ENCODE measurements around the gene BCL7A. TPM values are rescaled to one million over a fixed set of nuclear protein-coding genes. Genes with fewer than 3 reads are reported as not detected.

Gene BCL7A
- total and polyA plus RNA-seq, 10 of the 15 experiments (the other 5 are each of a cell fraction or from before 2014, with no cell fraction given) = 0.37 to 17.2 (median 11.7) TPM

DNA sequence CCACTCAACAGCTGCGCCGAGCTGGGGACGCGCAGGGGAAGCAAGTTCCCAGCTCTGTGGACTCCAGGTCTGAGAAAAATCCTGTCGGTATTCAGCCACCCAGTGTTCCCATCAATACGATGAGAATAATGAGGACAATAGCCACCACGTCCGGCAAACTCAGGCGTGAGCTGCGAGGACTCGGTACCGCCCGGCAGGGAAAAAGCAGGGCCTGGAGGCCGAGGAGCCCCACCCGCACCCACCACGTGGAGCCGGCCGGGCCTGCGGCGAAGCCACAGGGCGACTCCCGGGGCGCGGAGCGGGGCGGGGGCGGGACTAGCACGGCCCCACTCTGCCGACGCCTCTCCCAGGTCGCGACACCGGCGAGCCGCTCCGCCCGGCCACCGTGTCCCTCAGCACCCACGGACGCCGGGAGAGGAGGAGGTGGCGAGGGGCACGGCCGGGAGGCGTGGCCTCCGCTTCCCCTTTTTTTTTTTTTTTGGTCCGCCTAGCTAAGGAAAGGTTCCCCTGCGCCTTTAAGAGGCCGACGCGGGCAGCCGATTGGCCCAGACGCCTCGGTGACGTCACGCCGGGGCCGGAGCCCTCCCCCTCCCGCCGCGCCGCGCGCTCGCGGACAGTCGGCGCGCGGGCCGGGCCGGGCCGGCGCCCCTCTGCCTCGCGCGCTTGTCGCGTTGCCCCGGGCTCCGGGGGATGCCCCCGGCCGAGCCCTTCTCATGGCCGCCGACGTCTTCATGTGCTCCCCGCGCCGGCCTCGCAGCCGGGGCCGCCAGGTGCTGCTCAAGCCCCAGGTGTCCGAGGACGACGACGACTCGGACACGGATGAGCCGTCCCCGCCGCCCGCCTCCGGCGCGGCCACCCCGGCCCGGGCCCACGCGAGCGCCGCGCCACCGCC is 56.7 kb downstream of the BCL7A start, which contains the start of gene MLXIP (continued):
- TF ChIP-seq, protein P1, sequence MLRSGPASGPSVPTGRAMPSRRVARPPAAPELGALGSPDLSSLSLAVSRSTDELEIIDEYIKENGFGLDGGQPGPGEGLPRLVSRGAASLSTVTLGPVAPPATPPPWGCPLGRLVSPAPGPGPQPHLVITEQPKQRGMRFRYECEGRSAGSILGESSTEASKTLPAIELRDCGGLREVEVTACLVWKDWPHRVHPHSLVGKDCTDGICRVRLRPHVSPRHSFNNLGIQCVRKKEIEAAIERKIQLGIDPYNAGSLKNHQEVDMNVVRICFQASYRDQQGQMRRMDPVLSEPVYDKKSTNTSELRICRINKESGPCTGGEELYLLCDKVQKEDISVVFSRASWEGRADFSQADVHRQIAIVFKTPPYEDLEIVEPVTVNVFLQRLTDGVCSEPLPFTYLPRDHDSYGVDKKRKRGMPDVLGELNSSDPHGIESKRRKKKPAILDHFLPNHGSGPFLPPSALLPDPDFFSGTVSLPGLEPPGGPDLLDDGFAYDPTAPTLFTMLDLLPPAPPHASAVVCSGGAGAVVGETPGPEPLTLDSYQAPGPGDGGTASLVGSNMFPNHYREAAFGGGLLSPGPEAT (IDR thresholded peaks at IDR 0.05; ENCODE audit: low read depth) = no peak
- TF ChIP-seq POLR2AphosphoS2 (IDR thresholded peaks at IDR 0.05; ENCODE audit: low read depth, low read length) = no peak
- TF ChIP-seq RB1 (IDR thresholded peaks at IDR 0.05; ENCODE audit: borderline replicate concordance) = peak; percentile 75; the same call in 1 of the 2 replicates
- TF ChIP-seq ZNF217 (IDR thresholded peaks at IDR 0.05) = no peak
- TF ChIP-seq POLR2AphosphoS5 (IDR thresholded peaks at IDR 0.05; ENCODE audit: low read length) = peak; percentile 36; the same call in 1 of the 2 replicates
- TF ChIP-seq, protein P2, sequence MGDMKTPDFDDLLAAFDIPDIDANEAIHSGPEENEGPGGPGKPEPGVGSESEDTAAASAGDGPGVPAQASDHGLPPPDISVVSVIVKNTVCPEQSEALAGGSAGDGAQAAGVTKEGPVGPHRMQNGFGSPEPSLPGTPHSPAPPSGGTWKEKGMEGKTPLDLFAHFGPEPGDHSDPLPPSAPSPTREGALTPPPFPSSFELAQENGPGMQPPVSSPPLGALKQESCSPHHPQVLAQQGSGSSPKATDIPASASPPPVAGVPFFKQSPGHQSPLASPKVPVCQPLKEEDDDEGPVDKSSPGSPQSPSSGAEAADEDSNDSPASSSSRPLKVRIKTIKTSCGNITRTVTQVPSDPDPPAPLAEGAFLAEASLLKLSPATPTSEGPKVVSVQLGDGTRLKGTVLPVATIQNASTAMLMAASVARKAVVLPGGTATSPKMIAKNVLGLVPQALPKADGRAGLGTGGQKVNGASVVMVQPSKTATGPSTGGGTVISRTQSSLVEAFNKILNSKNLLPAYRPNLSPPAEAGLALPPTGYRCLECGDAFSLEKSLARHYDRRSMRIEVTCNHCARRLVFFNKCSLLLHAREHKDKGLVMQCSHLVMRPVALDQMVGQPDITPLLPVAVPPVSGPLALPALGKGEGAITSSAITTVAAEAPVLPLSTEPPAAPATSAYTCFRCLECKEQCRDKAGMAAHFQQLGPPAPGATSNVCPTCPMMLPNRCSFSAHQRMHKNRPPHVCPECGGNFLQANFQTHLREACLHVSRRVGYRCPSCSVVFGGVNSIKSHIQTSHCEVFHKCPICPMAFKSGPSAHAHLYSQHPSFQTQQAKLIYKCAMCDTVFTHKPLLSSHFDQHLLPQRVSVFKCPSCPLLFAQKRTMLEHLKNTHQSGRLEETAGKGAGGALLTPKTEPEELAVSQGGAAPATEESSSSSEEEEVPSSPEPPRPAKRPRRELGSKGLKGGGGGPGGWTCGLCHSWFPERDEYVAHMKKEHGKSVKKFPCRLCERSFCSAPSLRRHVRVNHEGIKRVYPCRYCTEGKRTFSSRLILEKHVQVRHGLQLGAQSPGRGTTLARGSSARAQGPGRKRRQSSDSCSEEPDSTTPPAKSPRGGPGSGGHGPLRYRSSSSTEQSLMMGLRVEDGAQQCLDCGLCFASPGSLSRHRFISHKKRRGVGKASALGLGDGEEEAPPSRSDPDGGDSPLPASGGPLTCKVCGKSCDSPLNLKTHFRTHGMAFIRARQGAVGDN (IDR thresholded peaks at IDR 0.05) = peak; percentile 61
- TF ChIP-seq TAF1 (IDR thresholded peaks at IDR 0.05; ENCODE audit: borderline replicate concordance, low read depth, low read length) = peak; percentile 37; the same call in 1 of the 2 replicates
- TF ChIP-seq RAD51 (IDR thresholded peaks at IDR 0.05) = no peak
- TF ChIP-seq RELA (IDR thresholded peaks at IDR 0.05; ENCODE audit: borderline replicate concordance, partially characterized antibody) = no peak
- peak; percentile 59; the same call in 1 of the 2 replicates for TF ChIP-seq GATAD2B (conservative IDR thresholded peaks at IDR 0.05; ENCODE audit: low read depth)
- no peak for TF ChIP-seq SMAD5 (IDR thresholded peaks at IDR 0.05; ENCODE audit: low read depth)
- TF ChIP-seq LARP7 (IDR thresholded peaks at IDR 0.05) = peak; percentile 86
- no peak for TF ChIP-seq MTA3 (IDR thresholded peaks at IDR 0.05; ENCODE audit: borderline replicate concordance, low read length)
- TF ChIP-seq, protein P3, sequence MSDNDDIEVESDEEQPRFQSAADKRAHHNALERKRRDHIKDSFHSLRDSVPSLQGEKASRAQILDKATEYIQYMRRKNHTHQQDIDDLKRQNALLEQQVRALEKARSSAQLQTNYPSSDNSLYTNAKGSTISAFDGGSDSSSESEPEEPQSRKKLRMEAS (IDR thresholded peaks at IDR 0.05; ENCODE audit: low read depth, low read length) = peak; percentile 88
- TF ChIP-seq, protein P4, sequence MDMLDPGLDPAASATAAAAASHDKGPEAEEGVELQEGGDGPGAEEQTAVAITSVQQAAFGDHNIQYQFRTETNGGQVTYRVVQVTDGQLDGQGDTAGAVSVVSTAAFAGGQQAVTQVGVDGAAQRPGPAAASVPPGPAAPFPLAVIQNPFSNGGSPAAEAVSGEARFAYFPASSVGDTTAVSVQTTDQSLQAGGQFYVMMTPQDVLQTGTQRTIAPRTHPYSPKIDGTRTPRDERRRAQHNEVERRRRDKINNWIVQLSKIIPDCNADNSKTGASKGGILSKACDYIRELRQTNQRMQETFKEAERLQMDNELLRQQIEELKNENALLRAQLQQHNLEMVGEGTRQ (IDR thresholded peaks at IDR 0.05; ENCODE audit: borderline replicate concordance, low read depth, low read length) = no peak; the same call in 1 of the 2 replicates
- no peak for TF ChIP-seq EP300 (IDR thresholded peaks at IDR 0.05; ENCODE audit: borderline replicate concordance in 1 of 2, control insufficient read depth in 1 of 2, low read depth in 2 of 2, low read length in 2 of 2)
- no peak; the same call in 1 of the 2 replicates for TF ChIP-seq PML (IDR thresholded peaks at IDR 0.05; ENCODE audit: low read length)
- no peak for TF ChIP-seq GABPA (IDR thresholded peaks at IDR 0.05; ENCODE audit: low read depth)
- TF ChIP-seq, protein P5, sequence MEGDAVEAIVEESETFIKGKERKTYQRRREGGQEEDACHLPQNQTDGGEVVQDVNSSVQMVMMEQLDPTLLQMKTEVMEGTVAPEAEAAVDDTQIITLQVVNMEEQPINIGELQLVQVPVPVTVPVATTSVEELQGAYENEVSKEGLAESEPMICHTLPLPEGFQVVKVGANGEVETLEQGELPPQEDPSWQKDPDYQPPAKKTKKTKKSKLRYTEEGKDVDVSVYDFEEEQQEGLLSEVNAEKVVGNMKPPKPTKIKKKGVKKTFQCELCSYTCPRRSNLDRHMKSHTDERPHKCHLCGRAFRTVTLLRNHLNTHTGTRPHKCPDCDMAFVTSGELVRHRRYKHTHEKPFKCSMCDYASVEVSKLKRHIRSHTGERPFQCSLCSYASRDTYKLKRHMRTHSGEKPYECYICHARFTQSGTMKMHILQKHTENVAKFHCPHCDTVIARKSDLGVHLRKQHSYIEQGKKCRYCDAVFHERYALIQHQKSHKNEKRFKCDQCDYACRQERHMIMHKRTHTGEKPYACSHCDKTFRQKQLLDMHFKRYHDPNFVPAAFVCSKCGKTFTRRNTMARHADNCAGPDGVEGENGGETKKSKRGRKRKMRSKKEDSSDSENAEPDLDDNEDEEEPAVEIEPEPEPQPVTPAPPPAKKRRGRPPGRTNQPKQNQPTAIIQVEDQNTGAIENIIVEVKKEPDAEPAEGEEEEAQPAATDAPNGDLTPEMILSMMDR (IDR thresholded peaks at IDR 0.05 in 2 of 3, conservative IDR thresholded peaks at IDR 0.05 in 1 of 3; ENCODE audit: control insufficient read depth in 2 of 3, extremely low read depth in 1 of 3, insufficient read depth in 1 of 3, low read depth in 3 of 3, low read length in 3 of 3) = 0 out of 6 replicates have a peak, but pooled peaks of 1 of the 3 experiments have one; percentile 1
- TF ChIP-seq CHD1 (IDR thresholded peaks at IDR 0.05; ENCODE audit: low read depth, low read length) = no peak
- TF ChIP-seq POLR2A (IDR thresholded peaks at IDR 0.05; ENCODE audit: low read depth, low read length) = peak; percentile 83

All from GM12878 (cell line).